SK-N-SH (cell line): ENCODE measurements around the gene ARID4B. TPM values are rescaled to one million over a fixed set of nuclear protein-coding genes. Genes with fewer than 3 reads are reported as not detected.

ENCODE experiments used
- CTCF ChIA-PET: fragments of 300-600, 350-600 bp; formaldehyde crosslinking; extraction: SDS; loops from one replicate; lab custom pipeline; 2021; lab: Yijun Ruan, JAX
- POLR2A ChIA-PET: fragments of 350-600 bp; sonication (Branson Sonifier 250); formaldehyde crosslinking; extraction: SDS; loops from one replicate; lab custom pipeline; 2020; ENCODE audit warnings: antibody characterized with exemption, inconsistent platforms; lab: Yijun Ruan, JAX
- DNase-seq: peaks from one replicate; pipeline ENCODE4 v3.0.0; 2012
- H2AFZ ChIP-seq: fragments of 200-600 bp; sonication (generic); 2 replicates; pipeline ENCODE4 v1.8.1; 2016; ENCODE audit warnings: antibody characterized with exemption, mild to moderate bottlenecking, low read depth
- H3F3A ChIP-seq: fragments of 200-600 bp; sonication (generic); replicated peaks from 2 replicates; pipeline ENCODE3; 2016; ENCODE audit warnings: antibody characterized with exemption, mild to moderate bottlenecking; ENCODE audit not compliant: insufficient read depth
- H3K27ac ChIP-seq, 2 experiments: fragments of 200-500 bp in 1 of 2; fragments of 200-600 bp in 1 of 2; sonication (Bioruptor generic) in 1 of 2; sonication (generic), shearing (Covaris generic) in 1 of 2; 2 replicates each; pipeline versions ENCODE4 v1.5.1 to v1.6.1; 2014 to 2016; ENCODE audit warnings: low read depth in 2 of 2, inconsistent platforms in 1 of 2, low read length in 1 of 2, mild to moderate bottlenecking in 1 of 2, mixed read lengths in 1 of 2
- H3K27me3 ChIP-seq: fragments of 200-600 bp; sonication (generic), shearing (Covaris generic); 2 replicates; pipeline ENCODE4 v1.6.1; 2016; ENCODE audit warnings: mixed run types; ENCODE audit not compliant: insufficient read depth
- H3K36me3 ChIP-seq, 2 experiments: fragments of 200-500 bp in 1 of 2; fragments of 200-600 bp in 1 of 2; sonication (Bioruptor generic) in 1 of 2; sonication (generic) in 1 of 2; replicated peaks in 1 of 2; 2 replicates each; pipeline versions ENCODE3 to v1.5.1; 2014 to 2016; ENCODE audit warnings: low read length in 1 of 2, mild to moderate bottlenecking in 1 of 2; ENCODE audit not compliant: insufficient read depth in 2 of 2, control insufficient read depth in 1 of 2
- H3K4me1 ChIP-seq, 2 experiments: fragments of 200-500 bp in 1 of 2; fragments of 200-600 bp in 1 of 2; sonication (Bioruptor generic) in 1 of 2; sonication (generic), shearing (Covaris generic) in 1 of 2; 2 replicates each; pipeline versions ENCODE4 v1.5.1 to v1.6.1; 2014 to 2016; ENCODE audit warnings: low read depth in 1 of 2, low read length in 1 of 2, mixed run types in 1 of 2; ENCODE audit not compliant: insufficient read depth in 2 of 2, control insufficient read depth in 1 of 2
- H3K4me2 ChIP-seq: fragments of 200-600 bp; sonication (generic), shearing (Covaris generic); 2 replicates; pipeline ENCODE4 v1.6.1; 2017; ENCODE audit warnings: mixed run types
- H3K4me3 ChIP-seq, 2 experiments: fragments of 200-500 bp in 1 of 2; fragments of 200-600 bp in 1 of 2; sonication (Bioruptor generic) in 1 of 2; sonication (generic), shearing (Covaris generic) in 1 of 2; 2 replicates each; pipeline versions ENCODE4 v1.5.1 to v1.8.1; 2014 to 2016; ENCODE audit warnings: low read depth in 2 of 2, inconsistent platforms in 1 of 2, low read length in 1 of 2, mild to moderate bottlenecking in 1 of 2, mixed read lengths in 1 of 2, moderate library complexity in 1 of 2
- H3K79me2 ChIP-seq: fragments of 200-600 bp; sonication (generic); 2 replicates; pipeline ENCODE4 v1.8.1; 2017; ENCODE audit warnings: mild to moderate bottlenecking; ENCODE audit not compliant: insufficient read depth
- H3K9ac ChIP-seq: fragments of 200-600 bp; sonication (generic); 2 replicates; pipeline ENCODE4 v1.6.1; 2017; ENCODE audit warnings: mixed run types
- H3K9me2 ChIP-seq: fragments of 200-600 bp; sonication (generic); 2 replicates; pipeline ENCODE4 v1.6.1; 2017; ENCODE audit warnings: mixed run types
- H3K9me3 ChIP-seq: fragments of 200-600 bp; sonication (generic); 2 replicates; pipeline ENCODE4 v1.6.1; 2017; ENCODE audit warnings: mixed run types, mild to moderate bottlenecking, moderate library complexity
- H4K20me1 ChIP-seq: fragments of 200-600 bp; sonication (generic); 2 replicates; pipeline ENCODE4 v1.6.1; 2017; ENCODE audit warnings: mild to moderate bottlenecking, mixed run types; ENCODE audit not compliant: insufficient read depth
- CHD2 ChIP-seq: fragments of 150-350 bp; IDR thresholded peaks from 2 replicates; pipeline ENCODE4 v1.6.1; 2018; ENCODE audit warnings: low read length; ENCODE audit not compliant: partially characterized antibody
- ELF1 ChIP-seq: IDR thresholded peaks from 2 replicates; pipeline ENCODE4 v1.4.0; 2012
- EZH2phosphoT487 ChIP-seq: fragments of 200-600 bp; sonication (generic); IDR thresholded peaks from 2 replicates; pipeline ENCODE4 v1.6.1; 2017; ENCODE audit warnings: low read depth, mixed run types, mild to moderate bottlenecking, antibody characterized with exemption, moderate library complexity, borderline replicate concordance
- FOXJ3 ChIP-seq: sonication (generic); formaldehyde crosslinking; IDR thresholded peaks from 2 replicates; pipeline ENCODE4 v1.5.1; 2020; ENCODE audit warnings: mild to moderate bottlenecking, missing genetic modification reagents
- JUND ChIP-seq: IDR thresholded peaks from 2 replicates; pipeline ENCODE4 v1.4.0; 2012
- MEF2A ChIP-seq: IDR thresholded peaks from 2 replicates; pipeline ENCODE4 v1.4.0; 2012; ENCODE audit warnings: low read depth, borderline replicate concordance
- MXI1 ChIP-seq: IDR thresholded peaks from 2 replicates; pipeline ENCODE4 v1.6.1; 2012; ENCODE audit warnings: mild to moderate bottlenecking, low read depth, low read length, improper control_type of control experiment
- NRF1 ChIP-seq: IDR thresholded peaks from 2 replicates; pipeline ENCODE4 v1.6.1; 2012; ENCODE audit warnings: low read depth, mild to moderate bottlenecking, low read length
- POLR2AphosphoS5 ChIP-seq: IDR thresholded peaks from 2 replicates; pipeline ENCODE4 v1.6.1; 2012; ENCODE audit warnings: low read depth, low read length
- RCOR1 ChIP-seq: fragments of 150-350 bp; IDR thresholded peaks from 2 replicates; pipeline ENCODE4 v1.6.1; 2017; ENCODE audit warnings: antibody characterized with exemption, low read length
- SMC3 ChIP-seq: IDR thresholded peaks from 2 replicates; pipeline ENCODE4 v1.6.1; 2012; ENCODE audit warnings: low read depth, low read length, improper control_type of control experiment
- TEAD4 ChIP-seq: IDR thresholded peaks from 2 replicates; pipeline ENCODE4 v1.4.0; 2012; ENCODE audit warnings: mild to moderate bottlenecking, borderline replicate concordance; ENCODE audit not compliant: insufficient read depth
- YY1 ChIP-seq: IDR thresholded peaks from 2 replicates; pipeline ENCODE4 v1.4.0; 2012; ENCODE audit warnings: low read depth, mild to moderate bottlenecking
- WGBS: methylation state at CpG from one replicate; pipeline ENCODE4 v1.1.6; 2017; ENCODE audit warnings: low lambda C conversion rate; 5-methylcytosine and 5-hydroxymethylcytosine counted together
- polyA plus RNA-seq, 3 experiments: library from polyadenylated mRNA; depleted of rRNA; stranded (reverse); fragments of >200 nt; gene quantifications; 2 replicates each; pipeline ENCODE4 v1.2.3, GENCODE V29; 2012
- TF ChIP-seq, protein P1 (sequence below): IDR thresholded peaks from 2 replicates; pipeline ENCODE4 v1.4.0; 2012; ENCODE audit warnings: low read depth, borderline replicate concordance
- TF ChIP-seq, protein P2 (sequence below): fragments of 200-600 bp; sonication (generic); IDR thresholded peaks from 2 replicates; pipeline ENCODE4 v1.6.1; 2017; ENCODE audit warnings: antibody characterized with exemption, mild to moderate bottlenecking, moderate library complexity
- TF ChIP-seq, protein P3 (sequence below): IDR thresholded peaks from 2 replicates; pipeline ENCODE4 v1.4.0; 2012; ENCODE audit warnings: low read depth, borderline replicate concordance

The ARID4B gene
- polyA plus RNA-seq, 1 of the 3 experiments (the other 2 are of a cell fraction): 4.4 TPM

DNA sequence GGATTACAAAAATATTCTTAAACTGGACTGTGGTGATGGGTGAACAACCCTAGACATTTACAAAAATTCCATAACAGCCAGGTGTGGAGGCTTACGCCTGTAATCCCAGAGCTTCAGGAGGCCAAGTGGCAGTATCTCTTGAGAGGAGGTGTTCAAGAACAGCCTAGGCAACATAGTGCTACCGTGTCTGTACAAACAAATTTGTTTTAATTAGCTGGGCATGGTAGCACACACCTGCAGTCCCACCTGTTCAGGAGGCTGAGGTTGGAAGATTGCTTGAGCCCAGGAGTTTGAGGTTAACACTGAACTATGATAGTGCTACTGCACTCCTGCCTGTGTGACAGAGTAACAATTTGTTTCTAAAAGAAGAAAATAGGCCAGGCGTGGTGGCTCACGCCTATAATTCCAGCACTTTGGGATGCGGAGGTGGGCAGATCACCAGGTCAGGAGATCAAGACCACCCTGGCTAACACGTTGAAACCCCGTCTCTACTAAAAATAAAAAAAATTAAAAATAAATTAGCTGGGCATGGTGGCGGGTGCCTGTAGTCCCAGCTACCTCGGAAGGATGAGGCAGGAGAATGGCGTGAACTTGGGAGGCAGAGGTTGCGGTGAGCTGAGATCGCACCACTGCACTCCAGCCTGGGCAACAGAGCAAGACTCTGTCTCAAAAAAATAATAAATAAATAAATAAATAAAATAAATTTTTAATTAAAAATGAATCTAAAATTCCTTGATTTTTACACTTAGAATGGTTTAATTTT, 37.1 kb downstream of the ARID4B start (continued):
- TF ChIP-seq TEAD4 (no peak), MXI1 (no peak), ELF1 (no peak), RCOR1 (no peak), EZH2phosphoT487 (no peak), POLR2AphosphoS5 (no peak), SMC3 (no peak)
- TF ChIP-seq, protein P1, sequence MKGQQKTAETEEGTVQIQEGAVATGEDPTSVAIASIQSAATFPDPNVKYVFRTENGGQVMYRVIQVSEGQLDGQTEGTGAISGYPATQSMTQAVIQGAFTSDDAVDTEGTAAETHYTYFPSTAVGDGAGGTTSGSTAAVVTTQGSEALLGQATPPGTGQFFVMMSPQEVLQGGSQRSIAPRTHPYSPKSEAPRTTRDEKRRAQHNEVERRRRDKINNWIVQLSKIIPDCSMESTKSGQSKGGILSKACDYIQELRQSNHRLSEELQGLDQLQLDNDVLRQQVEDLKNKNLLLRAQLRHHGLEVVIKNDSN: no peak
- TF ChIP-seq, protein P2, sequence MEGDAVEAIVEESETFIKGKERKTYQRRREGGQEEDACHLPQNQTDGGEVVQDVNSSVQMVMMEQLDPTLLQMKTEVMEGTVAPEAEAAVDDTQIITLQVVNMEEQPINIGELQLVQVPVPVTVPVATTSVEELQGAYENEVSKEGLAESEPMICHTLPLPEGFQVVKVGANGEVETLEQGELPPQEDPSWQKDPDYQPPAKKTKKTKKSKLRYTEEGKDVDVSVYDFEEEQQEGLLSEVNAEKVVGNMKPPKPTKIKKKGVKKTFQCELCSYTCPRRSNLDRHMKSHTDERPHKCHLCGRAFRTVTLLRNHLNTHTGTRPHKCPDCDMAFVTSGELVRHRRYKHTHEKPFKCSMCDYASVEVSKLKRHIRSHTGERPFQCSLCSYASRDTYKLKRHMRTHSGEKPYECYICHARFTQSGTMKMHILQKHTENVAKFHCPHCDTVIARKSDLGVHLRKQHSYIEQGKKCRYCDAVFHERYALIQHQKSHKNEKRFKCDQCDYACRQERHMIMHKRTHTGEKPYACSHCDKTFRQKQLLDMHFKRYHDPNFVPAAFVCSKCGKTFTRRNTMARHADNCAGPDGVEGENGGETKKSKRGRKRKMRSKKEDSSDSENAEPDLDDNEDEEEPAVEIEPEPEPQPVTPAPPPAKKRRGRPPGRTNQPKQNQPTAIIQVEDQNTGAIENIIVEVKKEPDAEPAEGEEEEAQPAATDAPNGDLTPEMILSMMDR: no peak

DNA sequence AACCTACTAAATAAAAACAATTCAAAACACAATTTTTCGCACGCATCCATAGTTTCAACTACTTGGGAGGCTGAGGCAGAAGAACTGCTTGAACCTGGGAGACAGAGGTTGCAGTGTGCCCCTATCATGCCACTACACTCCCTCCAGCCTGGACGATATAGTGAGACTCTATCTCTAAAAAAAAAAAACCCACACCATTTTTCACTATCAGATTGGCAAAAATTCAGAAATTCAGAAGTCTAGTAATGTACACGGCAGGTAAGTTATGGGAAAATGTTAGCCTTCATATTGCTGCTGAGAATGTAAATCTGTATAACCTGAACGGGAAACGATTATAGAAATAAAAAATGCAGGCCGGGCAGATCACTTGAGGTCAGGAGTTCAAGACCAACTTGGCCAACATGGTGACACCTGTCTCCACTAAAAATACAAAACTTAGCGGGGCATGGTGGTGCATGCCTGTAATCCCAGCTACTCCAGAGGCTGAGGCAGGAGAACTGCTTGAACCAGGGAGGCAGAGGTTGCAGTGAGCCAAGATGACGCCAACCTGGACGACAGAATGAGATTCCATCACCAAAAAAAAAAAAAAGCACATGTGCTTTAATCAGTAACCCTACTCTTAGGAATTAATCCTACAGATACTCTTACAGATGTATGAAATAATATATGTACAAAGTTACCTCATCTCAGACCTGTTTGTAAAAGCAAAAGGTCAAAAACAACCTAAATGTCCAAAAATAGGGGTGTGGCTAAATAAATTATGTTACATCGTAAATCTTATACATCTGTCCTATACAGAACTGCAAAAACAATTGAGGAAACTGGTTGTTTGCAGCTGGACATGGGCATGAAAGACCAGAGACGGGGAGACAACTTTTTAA, 37.9 kb downstream of the ARID4B start:
- H3K27me3 ChIP-seq: no peaks in the 10 kb centered on the region
- no peak for TF ChIP-seq ELF1
- no peak for TF ChIP-seq MEF2A
- TF ChIP-seq, protein P2: no peak
- TF ChIP-seq FOXJ3 (CRISPR knock-in tag): no peak
- no peak for TF ChIP-seq POLR2AphosphoS5
- TF ChIP-seq YY1: no peak
- no peak for TF ChIP-seq NRF1
- TF ChIP-seq, protein P3, sequence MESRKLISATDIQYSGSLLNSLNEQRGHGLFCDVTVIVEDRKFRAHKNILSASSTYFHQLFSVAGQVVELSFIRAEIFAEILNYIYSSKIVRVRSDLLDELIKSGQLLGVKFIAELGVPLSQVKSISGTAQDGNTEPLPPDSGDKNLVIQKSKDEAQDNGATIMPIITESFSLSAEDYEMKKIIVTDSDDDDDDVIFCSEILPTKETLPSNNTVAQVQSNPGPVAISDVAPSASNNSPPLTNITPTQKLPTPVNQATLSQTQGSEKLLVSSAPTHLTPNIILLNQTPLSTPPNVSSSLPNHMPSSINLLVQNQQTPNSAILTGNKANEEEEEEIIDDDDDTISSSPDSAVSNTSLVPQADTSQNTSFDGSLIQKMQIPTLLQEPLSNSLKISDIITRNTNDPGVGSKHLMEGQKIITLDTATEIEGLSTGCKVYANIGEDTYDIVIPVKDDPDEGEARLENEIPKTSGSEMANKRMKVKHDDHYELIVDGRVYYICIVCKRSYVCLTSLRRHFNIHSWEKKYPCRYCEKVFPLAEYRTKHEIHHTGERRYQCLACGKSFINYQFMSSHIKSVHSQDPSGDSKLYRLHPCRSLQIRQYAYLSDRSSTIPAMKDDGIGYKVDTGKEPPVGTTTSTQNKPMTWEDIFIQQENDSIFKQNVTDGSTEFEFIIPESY: no peak
- no peak for TF ChIP-seq CHD2
- TF ChIP-seq JUND: no peak
- POLR2A ChIA-PET: no interaction called here
- CTCF ChIA-PET: interaction anchor here (0.6 to 1.3 kb wide), 3 partner anchors 10 to 66 kb away, joined by 3 to 4 read pairs (median 3); no protein-coding TSS in a partner anchor
- no peak overlapping the region for H2AFZ ChIP-seq
- no peak overlapping the region for H3K9ac ChIP-seq
- H3F3A ChIP-seq: peaks cover 8% of the 10 kb centered on the region
- H3K9me3 ChIP-seq: no peaks in the 10 kb centered on the region
- no peak overlapping the region for H3K27ac ChIP-seq
- DNase-seq: no peak
- no peak overlapping the region for H3K4me3 ChIP-seq
- peaks cover 98% of the 10 kb centered on the region for H3K79me2 ChIP-seq
- WGBS: 93% methylated on average over 12 of the region's 12 CpGs
- peaks cover 0 to 2% of the 10 kb centered on the region in 2 experiments; a peak in 2 of 4 replicates for H3K4me1 ChIP-seq
- H3K36me3 ChIP-seq: peaks cover 0 to 4% of the 10 kb centered on the region in 2 experiments
- no peaks in the 10 kb centered on the region for H3K9me2 ChIP-seq
- peaks cover 97% of the 10 kb centered on the region for H4K20me1 ChIP-seq
- no peak overlapping the region for H3K4me2 ChIP-seq
